NCI-H2107 treated with DMSO at 0.1 percent for 48 hours (cell line): ENCODE data around the gene AKAP12.
"Not testable (repeated sequence)": the region's sequence is repeated elsewhere in the genome, so short reads cannot be mapped to it uniquely, and the experiment has no call there.

Source experiments
- DNase-seq: peaks from one replicate; lab custom pipeline; 2025; ENCODE audit not compliant: unreplicated experiment; lab: John Stamatoyannopoulos, UW

The AKAP12 gene

DNA sequence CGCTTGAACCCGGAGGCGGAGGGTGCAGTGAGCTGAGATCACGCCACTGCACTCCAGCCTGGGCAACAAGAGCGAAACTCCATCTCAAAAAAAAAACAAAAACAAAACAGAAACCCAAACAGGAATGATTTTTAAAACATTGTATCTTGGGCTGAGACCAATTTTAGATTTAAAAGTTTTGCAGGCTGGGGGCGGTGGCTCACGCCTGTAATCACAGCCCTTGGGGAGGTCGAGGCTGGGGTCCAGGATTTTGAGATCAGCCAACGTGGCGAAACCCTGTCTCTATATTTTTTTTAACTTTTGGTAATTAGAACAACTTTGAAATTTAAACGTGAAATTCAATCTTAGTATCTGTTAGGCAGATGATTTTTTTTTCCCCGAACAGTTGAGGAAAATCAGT lies 70.5 kb downstream of the AKAP12 start:
- no peak for DNase-seq

- no peak for DNase-seq
Observed at GRCh38 chr6:151310852-151311767, 71.3 kb downstream of the AKAP12 start.

DNA sequence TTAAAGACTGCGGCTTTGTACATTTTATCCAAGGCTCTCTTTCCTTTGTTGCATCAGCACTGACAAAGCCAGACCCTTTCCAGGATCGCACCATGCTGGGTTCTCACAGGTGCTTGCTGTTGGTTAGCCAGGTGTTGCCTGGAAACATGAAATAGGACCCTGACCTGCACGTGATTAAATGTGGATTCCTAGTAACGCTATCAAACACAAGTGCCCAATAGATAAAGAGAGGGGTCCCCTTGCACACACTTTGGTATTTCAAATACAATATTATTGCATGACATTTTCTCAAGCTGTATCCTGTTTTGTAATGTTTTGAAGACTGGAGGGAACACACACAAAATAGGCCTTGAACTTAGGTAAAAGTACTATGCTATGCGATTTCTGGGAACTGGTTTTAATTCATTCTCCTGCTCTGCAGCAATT lies 73.3 kb downstream of the AKAP12 start:
- DNase-seq: peak; percentile 95

- DNase-seq: not testable (repeated sequence)
Observed at GRCh38 chr6:151315661-151316060, 75.9 kb downstream of the AKAP12 start.

GRCh38 chr6:151317103-151317994 lies 77.6 kb downstream of the AKAP12 start:
- no peak for DNase-seq

GRCh38 chr6:151317995-151318365 lies 78.2 kb downstream of the AKAP12 start:
- DNase-seq: no peak

- no peak for DNase-seq
Observed at GRCh38 chr6:151320140-151320539, 80.4 kb downstream of the AKAP12 start.

DNA sequence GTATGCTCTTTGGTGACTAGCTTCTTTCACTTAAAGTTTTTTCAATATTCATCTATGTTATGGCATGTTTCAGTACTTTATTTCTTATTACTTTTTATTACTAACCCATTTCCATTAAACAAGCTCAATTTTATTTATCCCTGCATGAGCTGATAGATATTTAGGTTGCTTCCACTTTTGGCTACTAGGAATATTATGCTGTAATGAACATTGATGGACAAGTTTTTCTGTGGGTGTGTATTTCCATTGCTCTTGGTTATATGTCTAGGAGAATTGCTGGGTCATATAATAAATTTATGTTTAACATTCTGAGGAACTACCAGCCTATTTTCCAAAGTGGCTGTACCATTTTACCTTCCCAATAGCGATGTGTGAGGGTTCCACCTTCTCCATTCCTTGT lies 81.7 kb downstream of the AKAP12 start:
- DNase-seq: no peak

- DNase-seq: no peak
Observed at GRCh38 chr6:151322570-151322969, 82.8 kb downstream of the AKAP12 start.

GRCh38 chr6:151323791-151324487 lies 84.2 kb downstream of the AKAP12 start:
- DNase-seq: peak; percentile 82

DNA sequence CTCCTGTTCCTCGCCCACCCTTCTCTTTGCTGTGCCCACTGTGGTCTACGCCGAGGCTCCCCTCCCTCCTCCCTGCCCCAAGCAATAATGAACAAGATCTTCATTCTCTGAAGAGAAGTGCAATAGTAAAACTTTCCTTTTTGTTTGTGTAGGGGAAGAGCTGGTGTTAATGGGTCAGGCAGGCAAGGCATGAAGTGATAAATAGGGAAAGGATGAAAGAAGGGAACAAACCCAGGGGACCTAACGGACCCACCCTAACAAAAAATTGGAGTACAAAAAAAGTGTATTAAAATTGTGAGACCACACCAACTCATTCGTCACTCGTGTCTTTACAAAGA lies 84.7 kb downstream of the AKAP12 start:
- no peak for DNase-seq

GRCh38 chr6:151325075-151326050 lies 85.6 kb downstream of the AKAP12 start:
- DNase-seq: peak; percentile 18

DNA sequence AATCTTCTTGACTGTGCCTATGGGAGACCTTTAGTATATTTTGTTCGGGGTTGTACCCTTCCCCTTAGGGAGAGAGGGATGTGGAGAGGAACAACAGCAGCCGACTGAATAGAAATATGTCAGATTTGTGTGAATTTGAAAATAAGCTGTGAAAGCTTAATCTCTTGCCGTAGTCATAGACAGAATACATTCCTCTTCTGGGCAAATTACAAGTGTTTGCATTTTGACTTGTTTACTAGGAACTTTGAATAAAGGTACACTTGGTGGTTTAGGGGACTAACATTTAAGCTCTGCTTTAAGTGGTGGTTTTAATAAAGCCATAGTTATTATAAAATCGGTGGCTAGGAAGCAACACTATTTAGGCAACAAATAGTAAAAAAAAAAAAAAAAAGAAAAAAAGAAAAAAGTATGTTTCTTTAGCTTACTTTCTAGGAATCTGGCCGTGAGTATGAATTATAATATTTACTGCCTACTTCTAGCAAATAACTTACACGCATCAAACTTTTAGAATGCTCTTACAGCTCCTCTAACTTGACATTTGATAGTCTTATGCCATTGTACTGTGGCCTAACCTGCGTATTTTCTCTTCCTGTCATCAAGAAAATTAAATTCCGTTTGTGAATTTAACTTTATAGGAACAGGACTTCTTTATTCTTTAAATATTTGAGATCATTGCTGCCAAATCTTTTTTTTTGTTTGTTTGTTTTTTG lies 86.5 kb downstream of the AKAP12 start:
- no peak for DNase-seq

GRCh38 chr6:151327101-151327500 lies 87.3 kb downstream of the AKAP12 start:
- DNase-seq: no peak

- no peak for DNase-seq
Observed at GRCh38 chr6:151330130-151330696, 90.4 kb downstream of the AKAP12 start.

- DNase-seq: no peak
Observed at GRCh38 chr6:151335930-151336329, 96.2 kb downstream of the AKAP12 start.

DNA sequence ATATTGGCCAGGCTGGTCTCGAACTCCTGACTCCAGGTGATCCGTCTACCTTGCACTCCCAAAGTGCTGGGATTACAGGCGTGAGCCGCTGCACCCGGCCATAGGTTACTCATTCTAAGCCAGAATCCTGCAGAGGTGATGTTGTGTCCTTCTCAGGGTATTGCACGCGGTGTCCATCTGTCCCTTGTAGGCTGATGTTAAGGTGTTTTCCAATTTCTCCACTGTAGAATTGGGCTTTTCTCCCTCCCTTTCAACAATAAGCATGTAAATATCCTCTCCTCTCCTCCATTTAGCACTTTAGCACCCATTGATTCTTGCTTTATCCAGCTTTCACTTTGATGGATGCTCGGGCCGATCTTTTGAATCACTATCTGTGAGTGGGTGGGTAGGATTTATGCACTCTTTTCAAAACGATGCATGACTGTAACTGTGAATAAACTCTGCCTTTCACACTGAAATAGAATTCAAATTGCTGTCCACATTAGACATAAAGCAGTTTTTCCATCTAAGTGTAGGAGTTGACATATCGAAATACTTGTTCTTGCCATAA lies 99.0 kb downstream of the AKAP12 start:
- DNase-seq: no peak

- DNase-seq: no peak
Observed at GRCh38 chr6:151339369-151339768, 99.6 kb downstream of the AKAP12 start.
